ENCODE measurements around the gene ZDHHC18. TPM values are rescaled to one million over a fixed set of nuclear protein-coding genes. Genes with fewer than 3 reads are reported as not detected.

ZDHHC18 gene
- total RNA-seq, 1 donor from 2014 or later = 30.3 TPM

DNA sequence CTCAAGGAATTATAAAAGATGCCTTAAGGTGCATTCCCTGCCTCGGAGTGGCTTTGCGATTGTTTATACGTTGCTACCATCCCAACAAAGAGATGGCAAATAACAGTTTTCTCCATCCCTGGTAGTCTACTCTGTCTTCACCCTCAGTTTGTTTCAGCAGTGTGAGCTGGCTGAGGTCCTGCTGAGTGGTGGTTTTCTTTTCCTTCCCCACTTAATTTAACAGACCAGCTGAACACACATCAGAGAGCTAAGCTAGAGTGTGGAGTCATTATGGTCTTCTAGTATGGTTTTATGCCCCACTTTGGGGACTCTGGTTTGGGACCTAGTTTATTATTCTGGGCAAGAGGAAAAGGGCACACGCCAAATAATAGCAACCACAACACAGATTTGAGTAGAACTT is 36.6 kb upstream of the ZDHHC18 start:
- ChIA-PET POLR2A (interaction anchor here (0.5 to 8.7 kb wide), 10 partner anchors 44 to 290 kb away, joined by 3 to 308 read pairs (median 20); partner anchors contain the start of gene ARID1A), CTCF (interaction anchor here (0.5 to 10.4 kb wide), 18 partner anchors 9 to 538 kb away, joined by 3 to 302 read pairs (median 10); partner anchors contain the start of genes ARID1A and ZDHHC18)
- Mint-ChIP-seq H3K4me1 (peaks cover 38% of the 10 kb centered on the region), H3K4me3 (no peak overlapping the region), H3K27ac (peak overlapping the region; percentile 30), H3K9me3 (no peaks in the 10 kb centered on the region), H3K36me3 (ENCODE audit: low read depth) (peaks cover 46% of the 10 kb centered on the region), H3K27me3 (no peaks in the 10 kb centered on the region)
- DNase-seq = no peak
- intact Hi-C loops (cut with micrococcal nuclease) = loop anchor here (1.0 kb wide), 4 partner anchors 113 to 290 kb away; no protein-coding TSS in a partner anchor
- TF ChIP-seq, protein P1, sequence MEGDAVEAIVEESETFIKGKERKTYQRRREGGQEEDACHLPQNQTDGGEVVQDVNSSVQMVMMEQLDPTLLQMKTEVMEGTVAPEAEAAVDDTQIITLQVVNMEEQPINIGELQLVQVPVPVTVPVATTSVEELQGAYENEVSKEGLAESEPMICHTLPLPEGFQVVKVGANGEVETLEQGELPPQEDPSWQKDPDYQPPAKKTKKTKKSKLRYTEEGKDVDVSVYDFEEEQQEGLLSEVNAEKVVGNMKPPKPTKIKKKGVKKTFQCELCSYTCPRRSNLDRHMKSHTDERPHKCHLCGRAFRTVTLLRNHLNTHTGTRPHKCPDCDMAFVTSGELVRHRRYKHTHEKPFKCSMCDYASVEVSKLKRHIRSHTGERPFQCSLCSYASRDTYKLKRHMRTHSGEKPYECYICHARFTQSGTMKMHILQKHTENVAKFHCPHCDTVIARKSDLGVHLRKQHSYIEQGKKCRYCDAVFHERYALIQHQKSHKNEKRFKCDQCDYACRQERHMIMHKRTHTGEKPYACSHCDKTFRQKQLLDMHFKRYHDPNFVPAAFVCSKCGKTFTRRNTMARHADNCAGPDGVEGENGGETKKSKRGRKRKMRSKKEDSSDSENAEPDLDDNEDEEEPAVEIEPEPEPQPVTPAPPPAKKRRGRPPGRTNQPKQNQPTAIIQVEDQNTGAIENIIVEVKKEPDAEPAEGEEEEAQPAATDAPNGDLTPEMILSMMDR (IDR thresholded peaks at IDR 0.05) = no peak
- no peak for ATAC-seq (ENCODE audit: low read depth)

GRCh38 chr1:26790551-26790953 is 35.9 kb upstream of the ZDHHC18 start:
- H3K9me3 Mint-ChIP-seq = no peaks in the 10 kb centered on the region
- intact Hi-C loops (cut with micrococcal nuclease) = no loop called here
- H3K36me3 Mint-ChIP-seq (ENCODE audit: low read depth) = peaks cover 50% of the 10 kb centered on the region
- TF ChIP-seq, protein P1 (IDR thresholded peaks at IDR 0.05) = no peak
- ATAC-seq (ENCODE audit: low read depth) = no peak
- no peaks in the 10 kb centered on the region for H3K27me3 Mint-ChIP-seq
- H3K27ac Mint-ChIP-seq = no peak overlapping the region
- ChIA-PET POLR2A (interaction anchor here (0.5 to 8.7 kb wide), 6 partner anchors 94 to 285 kb away, joined by 3 to 308 read pairs (median 12); partner anchors contain the start of gene ARID1A), CTCF (interaction anchor here (0.7 to 10.4 kb wide), 13 partner anchors 9 to 537 kb away, joined by 3 to 302 read pairs (median 15); partner anchors contain the start of genes ARID1A and ZDHHC18)
- DNase-seq = no peak
- H3K4me1 Mint-ChIP-seq = peaks cover 32% of the 10 kb centered on the region
- H3K4me3 Mint-ChIP-seq = no peak overlapping the region

DNA sequence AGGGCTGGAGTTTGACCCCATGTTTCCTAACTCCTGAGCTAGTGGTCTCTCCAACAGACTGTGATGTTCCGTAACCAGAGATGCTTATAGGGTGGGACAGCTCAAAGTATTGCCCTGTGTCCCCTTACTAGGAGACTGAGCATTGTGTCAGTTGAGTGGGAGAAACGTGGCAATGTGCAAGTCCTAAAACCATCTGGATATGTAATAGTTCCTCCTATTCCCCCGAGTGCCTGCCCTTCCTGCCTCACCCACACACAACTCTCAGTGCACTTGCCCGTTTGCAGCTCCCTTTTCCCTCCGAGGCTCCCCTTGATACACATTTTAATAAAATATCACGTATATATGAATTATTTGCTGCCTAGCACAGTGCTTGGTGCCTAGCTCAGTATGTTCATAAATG is 35.3 kb upstream of the ZDHHC18 start:
- intact Hi-C loops (cut with micrococcal nuclease) = no loop called here
- H3K27me3 Mint-ChIP-seq = no peaks in the 10 kb centered on the region
- peaks cover 52% of the 10 kb centered on the region for H3K36me3 Mint-ChIP-seq (ENCODE audit: low read depth)
- POLR2A ChIA-PET = interaction anchor here (4.6 to 8.7 kb wide), 2 partner anchors 94 to 190 kb away, joined by 73 to 308 read pairs; partner anchors contain the start of gene ARID1A
- H3K4me1 Mint-ChIP-seq = peaks cover 26% of the 10 kb centered on the region
- no peak for DNase-seq
- ATAC-seq (ENCODE audit: low read depth) = no peak
- H3K27ac Mint-ChIP-seq = no peak overlapping the region
- H3K9me3 Mint-ChIP-seq = no peaks in the 10 kb centered on the region
- TF ChIP-seq, protein P1 (IDR thresholded peaks at IDR 0.05) = no peak
- no peak overlapping the region for H3K4me3 Mint-ChIP-seq
- CTCF ChIA-PET = interaction anchor here (0.8 to 10.4 kb wide), 7 partner anchors 19 to 189 kb away, joined by 4 to 302 read pairs (median 41); partner anchors contain the start of genes ARID1A and ZDHHC18

GRCh38 chr1:26791626-26792025 is 34.9 kb upstream of the ZDHHC18 start:
- POLR2A ChIA-PET = interaction anchor here (0.8 to 8.7 kb wide), 3 partner anchors 45 to 191 kb away, joined by 7 to 308 read pairs (median 73); partner anchors contain the start of gene ARID1A
- TF ChIP-seq, protein P1 (IDR thresholded peaks at IDR 0.05) = no peak
- no peak for DNase-seq
- H3K4me1 Mint-ChIP-seq = peaks cover 21% of the 10 kb centered on the region
- H3K27ac Mint-ChIP-seq = no peak overlapping the region
- H3K9me3 Mint-ChIP-seq = no peaks in the 10 kb centered on the region
- intact Hi-C loops (cut with micrococcal nuclease) = no loop called here
- H3K4me3 Mint-ChIP-seq = no peak overlapping the region
- no peak for ATAC-seq (ENCODE audit: low read depth)
- no peaks in the 10 kb centered on the region for H3K27me3 Mint-ChIP-seq
- H3K36me3 Mint-ChIP-seq (ENCODE audit: low read depth) = peaks cover 57% of the 10 kb centered on the region
- CTCF ChIA-PET = interaction anchor here (1.4 to 10.4 kb wide), 4 partner anchors 18 to 189 kb away, joined by 5 to 302 read pairs (median 77); no protein-coding TSS in a partner anchor

DNA sequence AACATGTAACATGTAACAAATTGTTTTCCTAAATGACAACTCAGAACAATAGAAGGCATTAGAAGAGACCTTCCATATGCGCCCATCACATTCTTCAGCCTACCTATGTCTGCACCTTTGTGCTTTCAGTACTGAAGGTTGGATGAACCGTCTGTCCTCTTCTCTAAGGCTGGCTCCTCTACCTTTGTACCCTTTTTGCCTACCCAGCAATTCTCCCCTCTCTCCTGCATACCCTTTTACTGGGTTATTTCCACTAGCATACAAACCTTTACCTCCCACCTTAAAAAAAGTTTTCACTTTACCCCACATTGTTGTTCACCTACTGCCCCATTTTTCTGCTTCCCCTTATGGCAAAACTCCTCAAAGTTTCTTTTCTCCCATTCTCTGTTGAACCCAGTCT is 33.6 kb upstream of the ZDHHC18 start:
- ChIA-PET POLR2A (no interaction called here), CTCF (interaction anchor here (10.4 kb wide), 1 partner anchor 191 kb away, joined by 302 read pairs; no protein-coding TSS in a partner anchor)
- no peaks in the 10 kb centered on the region for H3K9me3 Mint-ChIP-seq
- peaks cover 14% of the 10 kb centered on the region for H3K4me1 Mint-ChIP-seq
- no peak overlapping the region for H3K4me3 Mint-ChIP-seq
- ATAC-seq (ENCODE audit: low read depth) (no peak), DNase-seq (no peak)
- TF ChIP-seq, protein P1 (IDR thresholded peaks at IDR 0.05) = no peak
- H3K27me3 Mint-ChIP-seq = no peaks in the 10 kb centered on the region
- peaks cover 62% of the 10 kb centered on the region for H3K36me3 Mint-ChIP-seq (ENCODE audit: low read depth)
- intact Hi-C loops (cut with micrococcal nuclease) = no loop called here
- no peak overlapping the region for H3K27ac Mint-ChIP-seq
